ENCODE data around the gene HSPA12A. TPM values are rescaled to one million over a fixed set of nuclear protein-coding genes. Genes with fewer than 3 reads are reported as not detected.

Gene HSPA12A
- total RNA-seq, 2 donors from 2014 or later, result 5.7 to 19.4 TPM

DNA sequence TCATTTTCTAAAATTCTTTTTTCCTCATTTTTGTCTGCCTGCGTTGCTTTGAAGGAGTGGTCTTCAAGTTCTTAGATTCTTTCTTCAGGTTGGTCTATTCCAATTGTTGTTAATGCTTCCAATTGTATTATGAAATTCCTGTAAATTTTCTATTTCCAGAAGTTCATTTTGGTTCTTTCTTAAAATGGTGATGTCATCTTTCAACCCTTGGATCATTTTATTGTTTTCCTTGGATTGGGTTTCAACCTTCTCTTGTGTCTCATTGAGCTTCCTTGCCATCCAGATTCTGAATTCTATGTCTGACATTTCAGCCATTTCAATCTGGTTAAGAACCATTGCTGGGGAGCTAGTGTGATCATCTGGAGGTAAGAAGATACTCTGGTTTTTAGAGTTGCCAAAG lies 88.5 kb downstream of the HSPA12A start:
- Histone ChIP-seq H3K36me3 (no peaks in the 10 kb centered on the region), H3K9me3 (no peaks in the 10 kb centered on the region), H3K27ac (no peak overlapping the region), H3K4me1 (replicated peaks) (no peaks in the 10 kb centered on the region), H3K4me3 (no peak overlapping the region), H3K27me3 (replicated peaks; ENCODE audit: insufficient read depth) (no peaks in the 10 kb centered on the region)
- no peak for DNase-seq (ENCODE audit: low spot score)
- WGBS, result 77% methylated on average over 1 of the region's 1 CpG
- no peak for TF ChIP-seq POLR2AphosphoS5 (IDR thresholded peaks at IDR 0.05)
- TF ChIP-seq, protein P1, sequence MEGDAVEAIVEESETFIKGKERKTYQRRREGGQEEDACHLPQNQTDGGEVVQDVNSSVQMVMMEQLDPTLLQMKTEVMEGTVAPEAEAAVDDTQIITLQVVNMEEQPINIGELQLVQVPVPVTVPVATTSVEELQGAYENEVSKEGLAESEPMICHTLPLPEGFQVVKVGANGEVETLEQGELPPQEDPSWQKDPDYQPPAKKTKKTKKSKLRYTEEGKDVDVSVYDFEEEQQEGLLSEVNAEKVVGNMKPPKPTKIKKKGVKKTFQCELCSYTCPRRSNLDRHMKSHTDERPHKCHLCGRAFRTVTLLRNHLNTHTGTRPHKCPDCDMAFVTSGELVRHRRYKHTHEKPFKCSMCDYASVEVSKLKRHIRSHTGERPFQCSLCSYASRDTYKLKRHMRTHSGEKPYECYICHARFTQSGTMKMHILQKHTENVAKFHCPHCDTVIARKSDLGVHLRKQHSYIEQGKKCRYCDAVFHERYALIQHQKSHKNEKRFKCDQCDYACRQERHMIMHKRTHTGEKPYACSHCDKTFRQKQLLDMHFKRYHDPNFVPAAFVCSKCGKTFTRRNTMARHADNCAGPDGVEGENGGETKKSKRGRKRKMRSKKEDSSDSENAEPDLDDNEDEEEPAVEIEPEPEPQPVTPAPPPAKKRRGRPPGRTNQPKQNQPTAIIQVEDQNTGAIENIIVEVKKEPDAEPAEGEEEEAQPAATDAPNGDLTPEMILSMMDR (IDR thresholded peaks at IDR 0.05), result no peak
- no peak for TF ChIP-seq POLR2A (IDR thresholded peaks at IDR 0.05)
- intact Hi-C loops (cut with DNase I), result no loop called here

DNA sequence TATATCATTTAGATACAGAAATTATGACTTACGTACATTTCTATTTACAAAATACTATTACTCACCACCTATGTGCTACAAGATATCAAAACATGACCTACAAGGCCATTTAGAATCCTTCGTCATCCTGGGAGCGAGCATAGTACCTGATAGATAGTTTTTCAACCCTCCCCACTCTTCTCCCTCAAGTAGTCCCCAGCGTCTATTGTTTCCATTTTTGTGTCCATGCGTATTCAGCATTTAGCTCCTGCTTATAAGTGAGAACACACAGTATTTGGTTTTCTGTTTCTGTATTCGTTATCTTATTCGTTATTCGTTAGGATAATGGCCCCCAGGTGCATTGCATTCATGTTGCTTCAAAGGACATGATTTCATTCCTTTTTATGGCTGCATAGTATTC lies 93.5 kb downstream of the HSPA12A start:
- Histone ChIP-seq H3K36me3 (no peaks in the 10 kb centered on the region), H3K27me3 (replicated peaks; ENCODE audit: insufficient read depth) (no peaks in the 10 kb centered on the region), H3K4me3 (no peak overlapping the region), H3K27ac (no peak overlapping the region), H3K4me1 (replicated peaks) (no peaks in the 10 kb centered on the region), H3K9me3 (no peaks in the 10 kb centered on the region)
- 80% methylated on average over 8 of the region's 8 CpGs for WGBS
- DNase-seq (ENCODE audit: low spot score), result no peak
- TF ChIP-seq POLR2AphosphoS5 (IDR thresholded peaks at IDR 0.05) (no peak), POLR2A (IDR thresholded peaks at IDR 0.05) (no peak)
- TF ChIP-seq, protein P1 (IDR thresholded peaks at IDR 0.05), result no peak
- intact Hi-C loops (cut with DNase I), result no loop called here

DNA sequence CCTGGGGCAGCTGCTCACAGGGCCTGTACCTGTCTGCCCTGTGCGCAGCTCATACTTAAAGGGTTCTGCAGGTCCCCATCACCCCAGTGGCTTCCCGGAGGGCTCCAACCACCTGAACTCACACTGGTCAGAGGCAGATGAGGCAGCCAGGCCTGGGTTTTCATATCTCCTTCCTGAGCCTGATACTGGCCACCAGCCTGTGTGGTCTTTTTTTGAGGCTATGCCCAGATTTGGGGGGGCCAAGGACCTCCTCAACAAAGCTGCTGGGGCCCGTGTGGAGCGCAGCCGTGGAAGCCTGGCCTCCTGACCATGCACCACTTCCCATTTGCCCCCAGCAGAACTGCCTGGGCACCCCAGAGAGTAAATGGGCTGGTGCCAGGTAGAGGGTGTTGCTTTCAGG lies 95.9 kb downstream of the HSPA12A start:
- TF ChIP-seq POLR2AphosphoS5 (IDR thresholded peaks at IDR 0.05) (no peak), POLR2A (IDR thresholded peaks at IDR 0.05) (no peak)
- TF ChIP-seq, protein P1 (IDR thresholded peaks at IDR 0.05), result no peak
- DNase-seq (ENCODE audit: low spot score), result no peak
- intact Hi-C loops (cut with DNase I), result no loop called here
- Histone ChIP-seq H3K27ac (no peak overlapping the region), H3K27me3 (replicated peaks; ENCODE audit: insufficient read depth) (no peaks in the 10 kb centered on the region), H3K4me1 (replicated peaks) (no peaks in the 10 kb centered on the region), H3K36me3 (no peaks in the 10 kb centered on the region), H3K9me3 (no peaks in the 10 kb centered on the region), H3K4me3 (no peak overlapping the region)
- 98% methylated on average over 5 of the region's 5 CpGs for WGBS

DNA sequence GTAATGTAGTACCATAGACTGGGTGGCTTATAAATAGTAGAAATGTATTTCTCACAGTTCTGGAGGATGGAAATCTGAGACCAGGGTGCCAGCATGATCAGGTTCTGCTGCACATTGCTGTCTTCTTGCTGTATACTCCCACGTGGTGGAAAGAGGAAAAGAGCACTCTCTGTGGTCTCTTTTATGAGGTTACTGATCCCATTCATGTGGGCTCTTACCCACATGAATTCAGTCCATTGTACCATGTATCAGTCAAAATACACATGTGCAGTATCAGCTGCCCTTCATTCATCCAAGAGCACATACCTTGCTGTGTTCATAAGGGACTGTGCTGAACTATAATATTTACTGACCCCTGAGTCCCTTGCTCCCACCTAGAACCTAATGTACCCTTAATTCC lies 104.5 kb downstream of the HSPA12A start:
- 13% methylated on average over 1 of the region's 1 CpG for WGBS
- no peaks in the 10 kb centered on the region for H3K9me3 ChIP-seq
- no peak for DNase-seq (ENCODE audit: low spot score)
- intact Hi-C loops (cut with DNase I), result no loop called here
- H3K36me3 ChIP-seq, result no peaks in the 10 kb centered on the region
- H3K4me1 ChIP-seq (replicated peaks), result no peaks in the 10 kb centered on the region
- H3K27me3 ChIP-seq (replicated peaks; ENCODE audit: insufficient read depth), result no peaks in the 10 kb centered on the region
- TF ChIP-seq POLR2AphosphoS5 (IDR thresholded peaks at IDR 0.05), result no peak
- TF ChIP-seq, protein P1 (IDR thresholded peaks at IDR 0.05), result no peak
- no peak for TF ChIP-seq POLR2A (IDR thresholded peaks at IDR 0.05)
- no peak overlapping the region for H3K4me3 ChIP-seq
- no peak overlapping the region for H3K27ac ChIP-seq

DNA sequence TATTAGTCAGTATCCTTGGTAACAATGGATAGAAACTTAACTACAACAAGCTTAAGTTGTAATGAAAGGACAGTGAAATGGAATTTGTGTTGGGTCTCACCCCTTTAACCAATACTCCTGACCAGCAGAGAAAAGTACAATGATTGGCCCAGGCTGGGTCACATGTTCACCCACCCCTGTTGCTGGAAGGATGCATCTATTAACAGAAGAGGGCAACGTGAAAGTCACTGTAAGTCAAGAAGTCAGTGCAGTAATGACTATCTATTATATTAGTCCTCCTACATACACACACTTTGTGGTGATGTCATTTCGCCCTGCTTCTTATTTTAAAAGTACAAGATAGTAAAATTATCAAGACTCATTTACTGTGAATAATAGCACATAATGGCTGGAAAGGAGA lies 105.4 kb downstream of the HSPA12A start:
- Histone ChIP-seq H3K4me3 (no peak overlapping the region), H3K36me3 (no peaks in the 10 kb centered on the region), H3K27ac (no peak overlapping the region), H3K4me1 (replicated peaks) (no peaks in the 10 kb centered on the region), H3K27me3 (replicated peaks; ENCODE audit: insufficient read depth) (no peaks in the 10 kb centered on the region), H3K9me3 (no peaks in the 10 kb centered on the region)
- WGBS, result 43% methylated on average over 2 of the region's 2 CpGs
- no peak for DNase-seq (ENCODE audit: low spot score)
- TF ChIP-seq POLR2A (IDR thresholded peaks at IDR 0.05) (no peak), POLR2AphosphoS5 (IDR thresholded peaks at IDR 0.05) (no peak)
- TF ChIP-seq, protein P1 (IDR thresholded peaks at IDR 0.05), result no peak
- intact Hi-C loops (cut with DNase I), result no loop called here

Measured in prostate gland (tissue), 2 donors.